Stimulated activated CD4-positive, alpha-beta T cell treated with anti-CD3 and anti-CD28 coated beads, Interleukin-15, amount 100 ng/mL, for 24 hours (primary cell): ENCODE measurements around the gene SLC1A3.
"Not testable (repeated sequence)": the region's sequence is repeated elsewhere in the genome, so short reads cannot be mapped to it uniquely, and the experiment has no call there.

Source experiments
- DNase-seq: peaks from one replicate; pipeline ENCODE4 v3.0.0-alpha.2; 2020

SLC1A3 gene

DNA sequence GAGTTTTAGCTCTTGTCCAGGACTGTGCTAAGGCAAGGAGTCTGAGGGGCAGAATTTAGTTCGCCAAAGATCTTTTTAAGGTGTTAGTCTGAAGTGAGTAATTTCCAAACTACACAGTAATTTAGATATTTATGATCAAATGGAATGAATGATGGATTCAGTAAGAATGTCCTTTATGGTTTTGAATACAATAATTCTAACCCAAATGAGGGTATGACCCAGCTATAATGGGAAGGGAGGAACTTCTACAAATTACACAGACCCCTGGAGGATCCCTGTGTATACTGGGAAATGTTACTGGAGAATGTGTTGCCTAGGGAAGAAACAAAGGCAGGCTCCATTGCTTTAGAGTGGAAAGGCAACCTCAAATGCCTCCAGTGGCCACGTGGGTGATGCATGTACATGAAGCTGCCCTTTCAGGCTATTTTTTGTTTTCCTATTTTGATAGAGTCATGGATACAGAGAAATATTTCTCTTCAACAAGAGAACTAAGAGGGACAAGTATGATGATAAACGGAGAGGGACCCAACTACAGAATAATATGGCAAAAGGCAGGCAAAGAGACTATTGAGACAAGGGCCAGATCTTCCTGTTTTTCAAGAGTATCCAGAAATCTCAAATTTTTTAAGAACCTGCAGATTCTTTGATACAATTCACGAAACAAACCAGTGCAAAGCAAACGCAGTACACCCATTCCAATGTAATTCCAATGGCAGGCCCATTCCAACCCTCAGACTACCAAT is 25.4 kb downstream of the SLC1A3 start:
- no peak for DNase-seq

DNA sequence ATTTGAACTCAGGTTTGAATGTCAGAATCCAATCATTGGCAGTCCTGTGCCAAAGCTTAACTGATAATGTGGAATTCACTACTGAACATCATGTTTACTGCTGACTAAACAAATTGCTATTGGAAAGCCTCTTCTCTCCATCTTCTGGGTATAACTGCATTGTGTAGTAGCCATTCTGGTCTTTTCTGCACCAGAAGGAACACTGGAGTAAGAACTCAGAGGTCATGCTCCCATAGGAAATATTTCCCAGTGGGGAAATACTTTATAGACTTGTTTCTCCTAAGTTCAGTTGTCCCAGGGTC is 25.9 kb downstream of the SLC1A3 start:
- no peak for DNase-seq

DNA sequence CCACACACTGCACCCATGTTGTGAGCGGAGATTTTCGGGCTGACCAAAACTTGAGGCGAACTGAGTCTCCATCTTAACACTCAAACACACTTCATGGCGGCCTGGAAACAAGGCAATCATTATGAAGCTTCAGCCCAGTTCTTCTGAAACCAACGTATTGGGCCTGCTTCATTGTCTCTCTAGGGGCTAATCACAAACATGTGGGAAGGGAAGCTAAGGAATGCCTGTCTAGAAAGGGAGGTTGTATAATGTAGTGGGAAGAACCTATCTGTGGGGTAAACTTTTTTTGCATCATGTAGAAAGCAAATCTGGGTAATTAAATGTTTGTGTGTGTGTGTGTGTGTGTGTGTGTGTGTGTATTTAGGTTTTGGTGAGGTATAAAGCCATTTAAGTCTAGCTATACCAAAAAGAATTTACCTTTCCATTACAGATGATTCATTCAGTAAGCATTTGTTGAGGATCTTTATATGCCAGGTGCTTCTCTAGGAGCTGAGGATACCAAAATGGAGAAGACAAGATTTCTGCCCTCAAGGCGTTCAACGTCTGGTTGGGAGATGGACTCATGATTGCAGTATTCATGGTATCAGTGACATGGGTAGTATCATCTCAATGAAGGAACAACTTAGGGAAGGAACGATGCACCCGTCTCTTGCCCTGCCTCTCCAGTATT is 29.4 kb downstream of the SLC1A3 start:
- no peak for DNase-seq

DNA sequence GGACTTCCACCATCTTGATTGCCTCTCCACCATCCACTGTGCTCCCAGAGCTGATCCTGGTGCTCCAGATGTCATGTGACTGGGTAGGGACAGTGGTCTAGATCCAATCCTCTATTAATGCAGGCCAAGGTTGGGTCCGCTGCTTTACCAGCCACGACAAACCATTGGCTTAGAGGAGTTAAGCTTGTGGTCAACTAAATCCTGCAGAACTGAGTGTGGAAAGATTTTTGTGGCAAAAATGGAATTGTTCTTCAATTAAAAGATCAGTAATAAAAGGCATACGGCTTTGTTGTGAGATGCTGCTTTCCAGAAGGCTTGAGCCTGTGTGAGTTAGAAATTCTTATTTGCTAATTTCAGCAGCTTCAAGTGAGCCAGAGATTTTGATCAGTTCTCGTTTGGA is 30.7 kb downstream of the SLC1A3 start:
- DNase-seq, result no peak

DNA sequence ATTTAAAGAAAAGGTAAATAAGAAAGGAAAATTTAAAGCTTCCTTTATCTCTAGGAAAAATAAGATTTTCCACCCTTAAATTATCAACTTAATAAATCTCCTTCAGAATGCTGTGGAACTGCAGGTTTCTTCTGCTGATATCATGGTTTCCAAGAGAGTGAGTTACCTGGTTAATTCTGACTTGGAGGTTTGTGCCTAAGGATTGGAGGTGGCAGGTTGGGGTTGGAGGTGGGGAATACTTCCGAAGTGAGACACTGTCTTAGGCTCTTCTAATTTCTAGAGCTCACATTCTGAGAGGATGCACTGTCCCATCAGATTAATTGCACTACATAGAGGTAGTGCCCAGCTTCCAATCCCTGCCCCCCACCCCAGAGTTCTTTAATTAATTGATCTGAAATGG is 31.1 kb downstream of the SLC1A3 start:
- no peak for DNase-seq

DNA sequence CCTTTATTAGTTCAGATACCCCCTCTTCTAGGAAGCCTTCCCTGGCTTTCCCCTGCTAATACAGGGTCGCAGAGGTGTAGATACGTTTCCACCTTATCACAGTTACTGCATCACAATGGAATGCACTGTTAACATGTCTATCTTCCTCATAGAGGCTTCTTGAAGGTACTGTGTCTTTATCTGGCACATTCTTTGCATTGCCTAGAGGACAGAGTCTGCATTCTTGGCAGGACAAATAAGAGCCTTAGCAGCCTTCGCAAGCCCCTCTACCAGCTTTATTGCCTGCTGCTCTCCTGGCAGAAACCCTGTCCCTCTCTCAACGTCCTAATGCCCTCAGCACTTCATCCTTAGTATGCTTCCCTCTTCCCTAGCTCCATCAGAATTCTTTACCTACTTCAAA is 31.6 kb downstream of the SLC1A3 start:
- no peak for DNase-seq

DNA sequence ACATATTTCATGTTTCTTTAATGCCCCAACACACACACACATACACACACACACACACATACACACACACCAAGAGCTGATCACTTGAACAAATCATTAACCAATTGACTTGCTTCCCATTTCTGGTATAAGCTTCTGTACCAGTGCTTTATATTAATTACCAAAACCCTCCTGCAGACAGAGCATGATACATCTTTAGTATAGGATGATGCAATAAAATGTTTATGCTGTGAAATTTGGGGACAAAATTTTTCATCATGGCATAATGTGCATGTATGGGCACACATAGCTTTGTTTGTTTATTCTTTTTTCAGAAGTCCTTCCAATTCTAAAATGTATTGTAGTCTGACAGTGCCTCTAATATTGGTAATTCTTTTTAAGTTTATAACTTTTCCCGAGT is 34.5 kb downstream of the SLC1A3 start:
- DNase-seq, result no peak

DNA sequence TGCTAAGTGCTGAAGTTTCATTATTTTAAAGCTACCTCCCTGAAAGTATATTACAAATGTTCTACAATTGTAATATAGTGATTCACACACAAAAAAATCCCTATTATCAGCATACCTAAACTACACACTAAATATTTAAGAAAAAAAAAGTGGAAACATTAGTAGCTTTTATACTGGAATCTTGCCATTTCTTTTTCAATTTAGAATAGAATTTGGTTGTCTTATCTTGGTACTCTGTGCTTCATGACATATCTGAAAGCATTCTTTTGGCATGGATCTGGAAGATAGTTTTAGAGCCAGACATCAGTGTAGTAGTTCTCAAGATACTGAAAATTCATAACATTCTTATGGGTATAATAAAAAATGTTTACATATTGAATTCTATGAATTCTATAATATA is 35.0 kb downstream of the SLC1A3 start:
- DNase-seq, result no peak

DNA sequence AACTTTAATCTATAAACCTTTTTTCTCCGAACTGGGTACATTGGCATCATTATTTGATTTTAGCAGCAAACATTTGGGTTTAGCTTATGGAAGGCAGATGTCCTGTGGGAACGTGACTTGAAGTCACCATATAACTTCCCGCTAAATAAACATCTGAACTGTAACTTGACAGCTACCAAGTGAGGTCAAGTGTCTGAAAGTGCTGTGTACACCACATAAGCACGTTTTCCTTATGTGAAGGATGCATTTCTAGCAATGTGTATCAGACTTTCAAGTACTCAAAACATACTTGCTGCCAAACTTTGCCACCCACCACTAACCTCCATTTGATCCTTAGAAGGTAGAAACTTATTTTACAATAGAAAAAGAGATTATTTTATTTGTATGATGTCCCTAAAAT is 35.7 kb downstream of the SLC1A3 start:
- no peak for DNase-seq

DNA sequence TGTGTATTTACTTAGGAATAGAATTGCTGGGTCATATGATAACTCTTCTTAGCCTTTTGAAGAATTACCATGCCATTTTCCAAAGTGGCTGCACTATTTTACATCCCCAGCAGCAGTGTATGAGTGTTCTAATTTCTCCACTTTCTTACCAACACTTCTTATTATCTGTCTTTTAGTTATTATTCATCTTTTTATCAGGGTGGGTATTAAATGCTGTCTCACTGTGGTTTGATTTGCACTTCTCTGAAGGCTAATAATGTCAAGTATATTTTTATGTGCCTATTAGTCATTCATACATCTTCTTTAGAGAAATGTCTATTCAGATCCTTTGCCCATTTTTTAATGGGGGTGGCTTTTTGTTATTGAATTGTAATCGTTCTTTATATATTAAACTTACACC is 36.8 kb downstream of the SLC1A3 start:
- no peak for DNase-seq

DNA sequence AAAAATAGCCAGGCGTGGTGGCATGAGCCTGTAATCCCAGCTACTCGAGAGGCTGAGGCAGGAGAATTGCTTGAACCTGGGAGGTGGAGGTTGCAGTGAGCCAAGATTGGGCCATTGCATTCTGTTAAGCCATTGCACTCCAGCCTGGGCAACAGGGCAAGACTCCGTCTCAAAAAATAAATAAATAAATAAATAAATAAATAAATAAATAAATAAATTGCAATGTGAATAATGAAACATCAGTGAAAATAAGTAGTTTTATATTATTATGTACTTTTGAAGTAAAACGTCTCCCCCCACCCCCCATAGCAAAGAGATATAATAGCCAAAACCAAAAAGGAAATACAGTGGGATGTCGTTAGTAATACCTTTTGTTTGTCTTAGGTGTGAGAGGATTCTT is 37.4 kb downstream of the SLC1A3 start:
- DNase-seq, result not testable (repeated sequence)

DNA sequence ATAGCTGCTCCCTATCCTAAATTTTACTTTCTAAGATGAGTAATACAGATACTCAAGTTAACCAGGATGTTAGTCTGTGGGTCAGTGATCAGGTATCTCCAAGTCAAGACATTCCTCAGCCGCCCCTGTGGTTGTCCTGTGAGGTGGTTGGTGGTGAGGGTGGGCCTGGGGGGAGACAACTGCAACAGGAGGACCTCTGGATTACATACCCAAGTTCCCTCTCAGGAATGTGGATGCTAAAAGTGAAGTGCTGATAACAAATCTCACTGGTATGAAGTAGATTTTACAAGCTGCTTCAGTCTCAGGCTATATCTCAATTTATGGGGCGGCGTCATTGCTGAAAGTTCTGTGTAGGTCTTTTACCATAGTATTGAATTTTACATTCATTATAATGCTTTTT is 38.3 kb downstream of the SLC1A3 start:
- DNase-seq, result no peak

DNA sequence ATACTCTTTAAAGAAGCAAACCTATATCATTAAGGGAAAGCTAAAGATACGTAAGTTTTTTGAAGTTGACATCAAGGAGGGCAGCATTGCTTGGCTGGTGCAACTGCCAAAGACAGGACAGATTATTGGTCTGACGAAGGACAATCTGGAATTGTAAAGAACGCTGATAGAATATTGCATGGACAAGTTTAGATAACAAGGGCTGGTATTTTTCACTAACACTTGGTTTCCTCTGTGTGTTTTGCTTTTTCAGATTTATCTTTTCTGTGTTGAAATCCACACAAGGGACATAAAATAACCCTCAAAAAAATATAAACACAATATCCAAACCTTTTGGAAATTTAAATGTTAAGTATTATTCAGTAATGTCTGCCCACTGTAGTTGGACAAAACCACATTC is 39.7 kb downstream of the SLC1A3 start:
- DNase-seq, result no peak

DNA sequence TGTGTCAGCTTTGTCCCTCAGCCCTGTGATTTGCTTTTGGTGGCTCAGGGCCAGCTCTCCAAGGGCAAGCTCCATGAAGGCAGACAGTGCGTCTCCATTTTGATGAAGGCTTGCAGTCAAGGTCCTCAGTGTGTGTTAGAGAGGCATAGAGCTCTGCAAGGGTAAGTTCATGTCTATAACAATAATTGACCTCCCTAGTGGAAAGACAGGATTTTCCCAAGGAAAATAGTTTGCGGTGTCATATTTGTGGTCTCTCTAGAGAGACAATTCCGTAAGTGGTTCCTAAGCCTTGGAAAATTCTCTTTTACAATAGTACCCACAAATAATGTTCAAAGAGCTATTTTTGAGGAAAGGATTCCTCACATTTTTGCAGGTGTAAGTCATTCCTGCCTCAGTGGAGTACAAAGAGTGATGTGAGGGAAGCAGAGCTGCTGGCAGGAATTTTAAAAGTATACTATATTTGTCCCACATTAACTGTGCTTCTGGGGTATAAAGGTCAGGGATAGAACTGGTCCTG is 40.2 kb downstream of the SLC1A3 start:
- DNase-seq, result no peak

DNA sequence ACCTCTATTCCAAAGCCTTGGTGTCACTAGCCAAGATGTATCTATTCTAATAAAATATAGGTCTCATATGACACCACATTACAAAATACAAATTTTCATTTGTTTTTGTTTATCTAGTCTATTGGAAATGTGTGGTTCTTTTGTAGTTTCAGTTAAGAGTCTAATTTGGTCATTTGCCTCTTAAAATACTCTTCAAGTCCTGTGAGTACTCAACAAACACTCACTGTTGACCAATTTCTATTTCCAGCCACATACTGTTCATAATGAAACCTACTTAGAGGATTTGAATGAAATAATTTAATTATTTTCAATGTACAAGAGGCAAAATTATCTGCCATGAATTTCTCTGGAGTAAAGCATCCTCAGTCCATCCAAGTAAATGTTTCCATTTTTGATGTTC is 40.6 kb downstream of the SLC1A3 start:
- no peak for DNase-seq

DNA sequence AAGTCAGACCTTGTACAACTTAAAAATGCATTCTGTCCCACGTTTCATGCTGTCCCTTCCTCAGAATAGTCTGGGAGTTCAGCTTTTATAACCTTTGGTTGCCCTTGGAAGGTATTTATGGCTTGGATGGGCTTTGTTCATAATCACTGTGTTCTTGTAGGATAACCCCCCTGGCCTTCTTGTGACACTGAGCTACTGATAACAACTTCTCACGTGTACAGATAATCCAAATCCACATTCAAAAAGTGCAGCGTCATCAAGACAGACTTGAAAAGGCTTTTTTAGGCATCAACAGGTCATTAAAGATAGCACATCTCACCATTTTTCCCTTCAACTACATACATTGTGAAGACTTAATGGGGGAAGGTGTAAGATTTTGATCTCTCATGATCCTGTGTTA is 42.0 kb downstream of the SLC1A3 start:
- DNase-seq, result no peak

DNA sequence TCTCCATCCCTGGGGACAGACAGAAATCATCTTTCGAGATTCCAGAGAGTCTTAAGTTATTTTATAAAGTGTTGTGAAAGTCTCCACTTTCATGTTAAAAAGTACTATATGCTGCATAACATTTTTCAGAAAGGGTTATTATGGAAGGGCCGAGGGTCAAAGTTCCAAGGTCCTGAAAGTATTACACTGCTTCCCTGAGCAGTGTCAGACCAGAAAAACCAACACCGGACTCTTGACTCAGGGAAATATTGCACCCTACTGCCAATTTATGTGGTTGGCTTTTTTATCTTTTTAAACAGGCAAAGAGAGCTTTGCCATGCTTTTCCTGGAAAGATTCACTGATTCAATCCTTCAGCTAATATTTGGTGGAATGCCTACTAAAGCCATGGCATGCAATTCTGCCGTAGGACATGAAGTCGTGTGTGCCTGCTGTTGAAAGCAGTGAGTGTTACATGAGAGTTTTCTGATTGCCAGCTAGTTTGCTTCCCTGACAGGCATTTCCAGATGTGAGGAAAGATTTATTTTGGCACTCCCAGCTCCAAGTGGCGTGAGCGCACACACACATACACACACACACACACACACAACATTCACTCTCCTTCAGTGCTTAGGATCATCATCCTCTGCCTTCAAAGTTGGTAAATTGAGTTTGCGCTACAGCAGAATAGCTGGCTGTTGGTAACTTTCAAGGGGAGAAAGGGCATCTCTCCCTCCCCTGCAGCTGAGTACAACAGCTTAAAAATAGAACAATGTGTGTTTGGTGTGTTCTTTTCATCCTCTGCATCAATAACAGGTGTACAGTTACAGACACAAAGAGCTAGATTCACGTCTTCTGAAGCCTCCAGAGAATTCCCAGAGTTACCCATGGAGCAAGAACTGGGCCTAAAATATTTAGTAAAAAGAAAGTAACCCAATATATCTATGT is 45.6 kb downstream of the SLC1A3 start:
- DNase-seq, result no peak

DNA sequence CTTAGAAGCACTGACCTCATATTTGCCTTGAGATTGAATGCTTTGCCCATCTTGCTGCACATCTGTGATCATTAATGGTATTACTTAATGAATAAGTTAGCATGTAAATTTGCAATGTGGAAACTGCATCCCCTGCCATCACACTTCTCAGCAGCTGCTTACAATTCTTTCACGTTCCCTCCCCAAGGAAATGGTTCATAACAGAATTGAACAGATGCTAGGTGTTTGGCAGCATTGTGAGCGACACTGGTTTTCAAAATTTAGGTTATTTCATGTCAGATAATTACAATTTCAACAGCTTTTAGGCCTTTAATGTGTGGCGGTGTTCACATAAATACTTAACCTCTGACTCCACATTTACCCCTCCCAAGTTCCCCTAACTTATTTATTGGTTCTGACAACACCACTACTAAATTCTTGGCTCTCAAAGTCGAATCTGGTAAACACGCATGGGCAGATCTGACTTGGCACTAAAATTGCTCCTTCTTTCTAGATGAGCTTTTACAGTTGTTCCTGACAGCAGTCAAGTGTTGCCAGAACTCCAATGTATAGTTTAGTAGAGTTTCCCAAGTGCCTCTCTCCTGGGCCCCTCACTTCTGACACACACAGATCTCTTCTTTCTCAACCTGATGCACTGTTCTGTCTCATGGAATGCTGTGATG is 46.8 kb downstream of the SLC1A3 start:
- DNase-seq, result no peak

DNA sequence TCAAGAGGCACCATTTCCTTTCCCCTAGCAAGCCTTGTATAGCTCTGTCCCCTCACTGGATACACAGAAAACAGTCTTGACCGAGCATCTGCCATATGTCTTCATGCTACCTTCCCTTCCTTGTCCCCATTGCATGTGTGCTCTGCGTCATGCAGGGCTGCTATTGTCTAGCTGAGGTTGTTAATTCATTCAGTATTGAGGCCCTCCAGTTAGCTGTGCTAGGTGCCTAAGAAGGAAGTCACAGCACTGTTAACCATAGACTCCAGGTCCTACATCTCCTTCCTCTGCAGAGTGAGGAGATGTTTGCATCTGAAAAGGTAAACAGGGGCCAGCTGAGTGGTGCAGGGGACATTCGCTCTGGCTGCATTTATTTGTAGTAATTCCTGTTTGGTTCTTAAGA is 48.2 kb downstream of the SLC1A3 start:
- DNase-seq, result no peak

DNA sequence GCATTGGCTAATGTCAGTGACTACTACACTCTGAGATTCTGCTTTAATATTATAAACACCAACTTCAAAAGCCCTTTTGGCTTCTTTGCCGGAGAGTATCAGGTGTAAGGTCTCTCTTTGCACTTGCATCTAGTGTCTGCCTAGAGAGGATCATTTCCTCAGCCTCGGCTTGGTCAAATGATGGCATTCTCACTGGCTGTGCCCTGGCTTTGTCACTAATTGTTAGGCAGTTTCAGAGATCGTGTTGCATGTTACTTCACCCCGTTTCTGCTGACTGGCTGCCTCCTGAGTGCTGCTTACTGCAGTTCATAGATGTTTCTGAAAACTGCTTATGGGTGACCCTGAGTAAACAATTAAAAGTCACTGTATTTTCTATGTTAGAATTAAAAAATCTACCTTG is 48.8 kb downstream of the SLC1A3 start:
- DNase-seq, result no peak

DNA sequence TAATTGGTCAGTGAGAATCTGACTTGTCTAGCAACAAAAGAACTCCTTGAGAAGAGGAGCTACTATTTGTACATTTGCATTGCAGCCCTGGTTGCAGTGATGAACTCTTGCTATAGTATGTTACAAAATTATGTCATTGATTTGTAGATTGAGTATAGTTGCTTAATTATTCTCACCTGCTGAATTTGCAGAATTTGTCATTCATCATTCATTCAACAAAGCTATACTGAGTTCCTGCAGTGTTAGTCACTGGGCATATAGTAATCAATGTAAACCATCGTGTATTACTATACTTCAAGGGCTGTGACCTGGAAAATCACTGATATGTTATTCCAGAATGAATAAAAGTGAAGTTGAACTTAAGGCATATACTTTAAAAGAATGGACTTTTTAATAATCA is 50.1 kb downstream of the SLC1A3 start:
- no peak for DNase-seq

DNA sequence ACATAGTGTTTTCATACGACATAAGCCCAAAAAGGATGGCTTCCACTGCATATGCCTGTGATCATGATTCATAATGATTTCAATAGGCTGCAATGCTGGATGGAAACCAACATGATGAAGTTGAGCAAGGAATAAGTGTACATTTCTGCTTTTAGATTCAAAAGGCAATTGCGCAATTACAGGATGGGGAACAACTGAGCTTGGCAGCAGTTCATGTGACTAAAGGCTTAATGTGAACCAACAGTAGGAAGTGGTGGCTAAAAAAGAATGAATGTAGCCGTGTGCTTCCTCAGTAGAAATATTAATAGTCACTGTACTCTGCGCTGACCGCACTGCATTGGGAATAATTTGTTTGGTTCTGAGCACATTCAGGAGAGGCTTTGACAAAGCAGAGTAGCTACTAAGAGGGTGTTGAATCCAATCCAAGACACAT is 51.2 kb downstream of the SLC1A3 start:
- no peak for DNase-seq
